Ovary (tissue), 9 donors: Measurements from ENCODE around the gene EGR2. TPM values are rescaled to one million over a fixed set of nuclear protein-coding genes. Genes with fewer than 3 reads are reported as not detected.
A peak's percentile ranks its signal among the peaks of the same experiment; 100 is the strongest.

ENCODE experiments used
- DNase-seq, 5 donors: peaks; one replicate each; pipeline ENCODE4 v3.0.0-alpha.2; 2019 to 2020
- H3K27ac ChIP-seq, 2 donors: fragments of 200-600 bp; one replicate each; pipeline versions ENCODE4 v1.5.1 to v1.8.0; 2019 to 2022
- H3K27me3 ChIP-seq: fragments of 200-600 bp; one replicate; pipeline ENCODE4 v1.8.0; 2022
- H3K36me3 ChIP-seq: fragments of 200-600 bp; sonication (generic); one replicate; pipeline ENCODE4 v1.5.1; 2019
- H3K4me1 ChIP-seq: one replicate; pipeline ENCODE4 v1.8.1; 2013; ENCODE audit warnings: mild to moderate bottlenecking, moderate library complexity; ENCODE audit not compliant: insufficient read depth
- H3K4me3 ChIP-seq: fragments of 200-600 bp; sonication (generic); one replicate; pipeline ENCODE4 v1.5.1; 2017
- H3K9me3 ChIP-seq, 2 donors: fragments of 200-600 bp in 1 of 2; sonication (generic) in 1 of 2; one replicate each; pipeline versions ENCODE4 v1.5.1 to v1.8.1; 2013 to 2019; ENCODE audit warnings: mild to moderate bottlenecking in 1 of 2, moderate library complexity in 1 of 2
- CTCF ChIP-seq, 3 donors: fragments of 450-650 bp in 2 of 3; fragments of 200-600 bp in 1 of 3; IDR thresholded peaks; one replicate each; pipeline versions ENCODE4 v1.5.1 to v1.8.0; 2016 to 2022; ENCODE audit warnings: antibody characterized with exemption in 3 of 3, mild to moderate bottlenecking in 1 of 3
- EP300 ChIP-seq: sonication (generic); formaldehyde crosslinking; IDR thresholded peaks from one replicate; pipeline ENCODE4 v1.6.1; 2017; ENCODE audit warnings: antibody characterized with exemption
- POLR2A ChIP-seq: fragments of 450-650 bp; IDR thresholded peaks from one replicate; pipeline ENCODE4 v1.6.1; 2017; ENCODE audit warnings: antibody characterized with exemption, mild to moderate bottlenecking, moderate library complexity
- WGBS, 3 donors: extraction: QIAGEN DNeasy Blood & Tissue Kit in 1 of 3; methylation state at CpG; one replicate each; pipeline versions ENCODE4 v1.1.5 to v1.1.7; 2013 to 2017; 5-methylcytosine and 5-hydroxymethylcytosine counted together
- intact Hi-C, 4 donors: fragments of 100-400 bp; cut with DNase I; formaldehyde crosslinking; loops; one replicate each; pipeline versions ENCODE4 v1.11.0 to v1.15.1; 2022 to 2023
- polyA plus RNA-seq, 2 donors: library from polyadenylated mRNA; stranded (reverse); fragments of 200-250 nt in 1 of 2; fragments of 350-450 nt in 1 of 2; fragmentation: Illumina TruSeq in 1 of 2; extraction: RNeasy Lipid Tissue Mini Kit (QIAGEN cat#74804) in 1 of 2; gene quantifications; one replicate each; pipeline ENCODE4 v1.2.3, GENCODE V29; 2013 to 2014
- total RNA-seq, 7 donors: library from RNA; depleted of rRNA in 2 of 7; stranded (reverse); fragments of >200 nt in 2 of 7; fragmentation: NEBNext Ultra II Directional in 3 of 7; extraction: Animal tissue kit (Norgen Biotek cat#: 25700) in 3 of 7; gene quantifications; one replicate each; pipeline versions ENCODE4 v1.1.0 to v1.2.4, GENCODE V29; 2016 to 2023
- donor health status: DM: no; HTN: no; CAD: no; lungs with moderate emphysema.
- donor health status: DM: no; HTN: no; CAD: no.
- donor health status: Bipolar disorder and iron deficiency.
- donor health status: DM: yes; HTN: yes; CAD: no.
- donor health status: DM: no; HTN: no; CAD: no.
- donor health status: DM: yes; HTN: yes; CAD: no.

EGR2 gene
- total and polyA plus RNA-seq, 9 donors, result 0.48 to 13.0 (median 4.6) TPM

GRCh38 chr10:62818426-62819011 lies 2.4 kb upstream of the EGR2 start:
- intact Hi-C loops, result loop anchor here in 2 of 4 donors (10.0 kb wide), 2 partner anchors 316 to 336 kb away; partner anchors contain the start of gene NRBF2 (in 1 of the 2)
- 1 to 6% (median 3%) methylated on average over 58 to 65 of the region's 65 CpGs for WGBS, 3 donors
- Histone ChIP-seq H3K4me3 (peak overlapping the region; percentile 81), H3K27me3 (no peaks in the 10 kb centered on the region), H3K9me3 (no peaks in the 10 kb centered on the region), H3K36me3 (no peaks in the 10 kb centered on the region), H3K27ac (peak overlapping the region in 1 of 2 donors; percentile 16), H3K4me1 (peaks cover 18% of the 10 kb centered on the region)
- TF ChIP-seq CTCF (IDR thresholded peaks at IDR 0.05), result no peak
- no peak for TF ChIP-seq POLR2A
- TF ChIP-seq EP300, result no peak
- peak in 4 of 5 donors; percentile 25 to 55 (median 47) for DNase-seq

- H3K9me3 ChIP-seq, result no peaks in the 10 kb centered on the region
- WGBS, 3 donors, result 0 to 1% (median 1%) methylated on average over 43 to 51 of the region's 51 CpGs
- H3K36me3 ChIP-seq, result no peaks in the 10 kb centered on the region
- no peaks in the 10 kb centered on the region for H3K27me3 ChIP-seq
- peaks cover 18% of the 10 kb centered on the region for H3K4me1 ChIP-seq
- DNase-seq, result peak; percentile 52 to 82 (median 71)
- TF ChIP-seq CTCF (IDR thresholded peaks at IDR 0.05) (peak; percentile 64 to 80 (median 69)), POLR2A (no peak)
- peak overlapping the region; percentile 81 for H3K4me3 ChIP-seq
- intact Hi-C loops, result loop anchor here in 2 of 4 donors (10.0 kb wide), 2 partner anchors 317 to 337 kb away; partner anchors contain the start of gene NRBF2 (in 1 of the 2)
- peak overlapping the region; percentile 16 to 81 for H3K27ac ChIP-seq
Measured at GRCh38 chr10:62817766-62818425, 1.7 kb upstream of the EGR2 start.

- Histone ChIP-seq H3K4me3 (peak overlapping the region; percentile 81), H3K9me3 (no peaks in the 10 kb centered on the region), H3K27me3 (no peaks in the 10 kb centered on the region), H3K4me1 (peaks cover 18% of the 10 kb centered on the region), H3K36me3 (no peaks in the 10 kb centered on the region), H3K27ac (peak overlapping the region; percentile 81 to 84)
- 0 to 1% (median 0%) methylated on average over 49 of the region's 49 CpGs for WGBS, 3 donors
- intact Hi-C loops, result loop anchor here in 2 of 4 donors (10.0 kb wide), 2 partner anchors 318 to 338 kb away; partner anchors contain the start of gene NRBF2 (in 1 of the 2)
- no peak for TF ChIP-seq POLR2A
- TF ChIP-seq CTCF (IDR thresholded peaks at IDR 0.05), result no peak
- no peak for TF ChIP-seq EP300
- DNase-seq, result peak; percentile 55 to 80 (median 68)
Measured at GRCh38 chr10:62817121-62817765, 1.1 kb upstream of the EGR2 start.

GRCh38 chr10:62816076-62816330 lies 163 bp downstream of the EGR2 start:
- DNase-seq, result no peak
- 0% methylated on average over 2 of the region's 2 CpGs for WGBS, 3 donors
- Histone ChIP-seq H3K27me3 (no peaks in the 10 kb centered on the region), H3K9me3 (no peaks in the 10 kb centered on the region), H3K4me3 (peak overlapping the region; percentile 81), H3K27ac (peak overlapping the region in 1 of 2 donors; percentile 81), H3K36me3 (no peaks in the 10 kb centered on the region), H3K4me1 (peaks cover 18% of the 10 kb centered on the region)
- intact Hi-C loops, result loop anchor here in 2 of 4 donors (10.0 kb wide), 2 partner anchors 319 to 339 kb away; partner anchors contain the start of gene NRBF2 (in 1 of the 2)
- no peak for TF ChIP-seq POLR2A
- TF ChIP-seq CTCF (IDR thresholded peaks at IDR 0.05), result no peak
- no peak for TF ChIP-seq EP300
